Measurements from ENCODE around the gene GCNT2.

GRCh38 chr6:10541591-10541990 lies 20.4 kb downstream of the GCNT2 start:
- TF ChIP-seq CTCF (IDR thresholded peaks at IDR 0.05; ENCODE audit: borderline replicate concordance, extremely low read depth, low read length, poor library complexity, severe bottlenecking) (no peak), EZH2 (IDR thresholded peaks at IDR 0.05; ENCODE audit: borderline replicate concordance, low read depth, low read length, severe bottlenecking) (no peak)

All from DND-41 (cell line).